Measurements from ENCODE around the gene ST6GAL2.

Gene ST6GAL2

GRCh38 chr2:106825161-106825560 lies 60.8 kb downstream of the ST6GAL2 start:
- TF ChIP-seq POLR2AphosphoS5 (IDR thresholded peaks at IDR 0.05; ENCODE audit: low read depth) (no peak), REST (IDR thresholded peaks at IDR 0.05; ENCODE audit: insufficient replicate concordance, low read depth) (no peak), SPI1 (IDR thresholded peaks at IDR 0.05; ENCODE audit: borderline replicate concordance, low read depth) (no peak), CTCF (IDR thresholded peaks at IDR 0.05; ENCODE audit: insufficient read depth, low read length) (no peak), GABPA (IDR thresholded peaks at IDR 0.05; ENCODE audit: low read depth) (no peak)
- H3K27me3 ChIP-seq (ENCODE audit: insufficient read depth, poor library complexity, severe bottlenecking): no peaks in the 10 kb centered on the region
- no peak overlapping the region for H3K4me3 ChIP-seq (replicated peaks; ENCODE audit: insufficient read depth, low read length)
- DNase-seq (ENCODE audit: low read depth in 1 of 2, low spot score in 1 of 2): no peak
- H3K27ac ChIP-seq (replicated peaks): no peak overlapping the region

- Histone ChIP-seq H3K27ac (replicated peaks) (no peak overlapping the region), H3K27me3 (ENCODE audit: insufficient read depth, poor library complexity, severe bottlenecking) (no peaks in the 10 kb centered on the region), H3K4me3 (replicated peaks; ENCODE audit: insufficient read depth, low read length) (no peak overlapping the region)
- TF ChIP-seq SPI1 (IDR thresholded peaks at IDR 0.05; ENCODE audit: borderline replicate concordance, low read depth): no peak
- TF ChIP-seq GABPA (IDR thresholded peaks at IDR 0.05; ENCODE audit: low read depth): no peak
- TF ChIP-seq CTCF (IDR thresholded peaks at IDR 0.05; ENCODE audit: insufficient read depth, low read length): no peak
- DNase-seq (ENCODE audit: low read depth in 1 of 2, low spot score in 1 of 2): no peak
These were observed 69.0 kb downstream of the ST6GAL2 start for GRCh38 chr2:106816974-106817373.

DNA sequence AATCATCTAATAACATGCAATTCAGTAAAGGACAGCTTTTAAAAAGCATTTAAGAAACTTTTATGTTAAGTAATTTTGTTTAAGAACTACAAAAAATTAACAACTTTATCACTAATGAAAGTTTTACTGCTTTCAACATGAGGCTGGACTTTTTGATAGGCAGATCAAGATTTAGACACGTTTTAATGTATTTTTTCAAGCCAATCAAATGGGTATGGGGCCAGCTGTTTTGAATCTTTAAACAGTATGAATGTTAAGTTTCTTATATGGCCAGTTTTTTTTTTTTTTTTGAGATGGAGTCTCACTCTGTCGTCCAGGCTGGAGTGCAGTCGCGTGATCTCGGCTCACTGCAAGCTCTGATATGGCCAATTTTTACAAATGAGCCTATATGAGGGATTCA lies 73.1 kb downstream of the ST6GAL2 start:
- no peak for DNase-seq (ENCODE audit: low read depth in 1 of 2, low spot score in 1 of 2)
- Histone ChIP-seq H3K27ac (replicated peaks) (no peak overlapping the region), H3K27me3 (ENCODE audit: insufficient read depth, poor library complexity, severe bottlenecking) (no peaks in the 10 kb centered on the region), H3K4me3 (replicated peaks; ENCODE audit: insufficient read depth, low read length) (no peak overlapping the region)
- TF ChIP-seq SPI1 (IDR thresholded peaks at IDR 0.05; ENCODE audit: borderline replicate concordance, low read depth): no peak
- no peak for TF ChIP-seq POLR2AphosphoS5 (IDR thresholded peaks at IDR 0.05; ENCODE audit: low read depth)
- TF ChIP-seq CTCF (IDR thresholded peaks at IDR 0.05; ENCODE audit: insufficient read depth, low read length): no peak
- TF ChIP-seq GABPA (IDR thresholded peaks at IDR 0.05; ENCODE audit: low read depth): no peak
- no peak for TF ChIP-seq REST (IDR thresholded peaks at IDR 0.05; ENCODE audit: insufficient replicate concordance, low read depth)

DNA sequence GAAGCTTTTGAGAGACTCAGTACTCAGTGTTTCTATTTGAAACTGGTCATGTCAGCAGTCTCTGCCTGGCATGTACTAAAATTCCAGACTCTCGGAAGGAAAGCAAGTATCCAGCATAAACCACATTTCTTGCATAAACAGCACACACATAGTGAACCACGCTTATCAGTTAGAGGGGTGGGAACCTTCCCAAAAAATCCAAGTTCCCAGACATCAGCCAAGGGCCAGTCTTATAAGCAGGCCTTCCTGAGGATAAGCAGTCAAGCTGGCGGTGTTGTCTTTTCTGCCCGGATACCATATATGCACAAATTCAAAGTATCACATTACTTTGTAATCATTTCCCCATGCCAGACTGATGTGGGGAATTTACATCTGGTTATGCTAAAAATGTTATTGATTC lies 73.6 kb downstream of the ST6GAL2 start:
- H3K27me3 ChIP-seq (ENCODE audit: insufficient read depth, poor library complexity, severe bottlenecking): no peaks in the 10 kb centered on the region
- no peak for DNase-seq (ENCODE audit: low read depth in 1 of 2, low spot score in 1 of 2)
- TF ChIP-seq POLR2AphosphoS5 (IDR thresholded peaks at IDR 0.05; ENCODE audit: low read depth) (no peak), SPI1 (IDR thresholded peaks at IDR 0.05; ENCODE audit: borderline replicate concordance, low read depth) (no peak), REST (IDR thresholded peaks at IDR 0.05; ENCODE audit: insufficient replicate concordance, low read depth) (no peak), CTCF (IDR thresholded peaks at IDR 0.05; ENCODE audit: insufficient read depth, low read length) (no peak), GABPA (IDR thresholded peaks at IDR 0.05; ENCODE audit: low read depth) (no peak)
- H3K27ac ChIP-seq (replicated peaks): no peak overlapping the region
- no peak overlapping the region for H3K4me3 ChIP-seq (replicated peaks; ENCODE audit: insufficient read depth, low read length)
